Keratinocyte (primary cell): ENCODE measurements around the gene PIGN.

Source experiments
- EZH2 ChIP-seq: IDR thresholded peaks from one replicate; pipeline ENCODE4 v1.6.1; 2012; ENCODE audit warnings: inconsistent platforms, mild to moderate bottlenecking, low read length, moderate library complexity
- TF ChIP-seq, protein P1 (sequence below), 3 experiments: IDR thresholded peaks in 1 of 3; conservative IDR thresholded peaks in 1 of 3; optimal IDR thresholded peaks in 1 of 3; 2 replicates in 2 of 3; 3 replicates in 1 of 3; pipeline versions ENCODE3 to v1.5.1; 2011; ENCODE audit warnings: low read length in 3 of 3, mild to moderate bottlenecking in 3 of 3, moderate library complexity in 2 of 3, control low read depth in 1 of 3, inconsistent platforms in 1 of 3; ENCODE audit not compliant: insufficient read depth in 2 of 3; ENCODE audit errors: extremely low read depth in 1 of 3

DNA sequence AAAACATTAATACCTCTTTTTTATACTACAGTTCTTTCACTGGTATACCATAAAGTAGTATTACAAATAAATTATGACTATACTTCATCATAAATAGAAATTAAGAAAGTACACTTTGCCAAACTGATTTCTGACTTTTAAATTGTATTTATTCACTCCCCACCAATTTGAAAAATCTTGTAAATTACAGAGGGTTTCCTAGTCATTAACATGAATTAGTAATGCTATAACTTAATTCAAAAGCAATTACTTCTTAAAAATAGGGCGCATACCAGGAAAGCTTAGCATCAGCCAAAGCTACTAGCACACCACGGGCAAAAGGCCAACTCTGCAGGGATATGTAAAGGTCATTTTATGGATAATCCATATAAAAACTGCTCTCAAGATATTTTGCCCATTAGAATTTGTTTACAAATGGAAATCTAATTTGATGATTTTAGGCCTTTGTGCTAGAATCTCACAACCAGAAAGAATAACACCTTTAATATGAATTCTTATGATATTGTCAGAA, 142.3 kb downstream of the PIGN start:
- TF ChIP-seq, protein P1, sequence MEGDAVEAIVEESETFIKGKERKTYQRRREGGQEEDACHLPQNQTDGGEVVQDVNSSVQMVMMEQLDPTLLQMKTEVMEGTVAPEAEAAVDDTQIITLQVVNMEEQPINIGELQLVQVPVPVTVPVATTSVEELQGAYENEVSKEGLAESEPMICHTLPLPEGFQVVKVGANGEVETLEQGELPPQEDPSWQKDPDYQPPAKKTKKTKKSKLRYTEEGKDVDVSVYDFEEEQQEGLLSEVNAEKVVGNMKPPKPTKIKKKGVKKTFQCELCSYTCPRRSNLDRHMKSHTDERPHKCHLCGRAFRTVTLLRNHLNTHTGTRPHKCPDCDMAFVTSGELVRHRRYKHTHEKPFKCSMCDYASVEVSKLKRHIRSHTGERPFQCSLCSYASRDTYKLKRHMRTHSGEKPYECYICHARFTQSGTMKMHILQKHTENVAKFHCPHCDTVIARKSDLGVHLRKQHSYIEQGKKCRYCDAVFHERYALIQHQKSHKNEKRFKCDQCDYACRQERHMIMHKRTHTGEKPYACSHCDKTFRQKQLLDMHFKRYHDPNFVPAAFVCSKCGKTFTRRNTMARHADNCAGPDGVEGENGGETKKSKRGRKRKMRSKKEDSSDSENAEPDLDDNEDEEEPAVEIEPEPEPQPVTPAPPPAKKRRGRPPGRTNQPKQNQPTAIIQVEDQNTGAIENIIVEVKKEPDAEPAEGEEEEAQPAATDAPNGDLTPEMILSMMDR (optimal IDR thresholded peaks at IDR 0.05 in 1 of 3, IDR thresholded peaks at IDR 0.05 in 1 of 3, conservative IDR thresholded peaks at IDR 0.05 in 1 of 3; ENCODE audit: extremely low read depth in 1 of 3, insufficient read depth in 2 of 3, low read length in 3 of 3), result no peak
- no peak for TF ChIP-seq EZH2
